H1 (cell line): Measurements from ENCODE around the gene ARHGAP6. TPM values are rescaled to one million over a fixed set of nuclear protein-coding genes. Genes with fewer than 3 reads are reported as not detected.

ENCODE experiments used
- GTF2F1 ChIP-seq: IDR thresholded peaks from 2 replicates; pipeline ENCODE4 v1.6.1; 2012; ENCODE audit warnings: low read depth, low read length, improper control_type of control experiment, borderline replicate concordance
- POLR2A ChIP-seq, 2 experiments: IDR thresholded peaks; 1 replicate in 1 of 2; 2 replicates in 1 of 2; pipeline ENCODE4 v1.6.1; 2011; ENCODE audit warnings: low read depth in 2 of 2, low read length in 2 of 2, mild to moderate bottlenecking in 2 of 2; ENCODE audit errors: control extremely low read depth in 1 of 2
- POLR2AphosphoS5 ChIP-seq: IDR thresholded peaks from 2 replicates; pipeline ENCODE4 v1.6.1; 2011; ENCODE audit warnings: low read depth, low read length
- RAD21 ChIP-seq, 2 experiments: IDR thresholded peaks in 1 of 2; conservative IDR thresholded peaks in 1 of 2; 2 replicates each; pipeline ENCODE4 v1.6.1; 2011; ENCODE audit warnings: low read depth in 2 of 2, low read length in 2 of 2, improper control_type of control experiment in 1 of 2, inconsistent platforms in 1 of 2, mild to moderate bottlenecking in 1 of 2, moderate library complexity in 1 of 2
- RNF2 ChIP-seq: fragments of 200-900, 300-1000 bp; sonication (generic); IDR thresholded peaks from 2 replicates; pipeline ENCODE4 v1.7.1; 2016; ENCODE audit warnings: borderline replicate concordance, low read depth, mild to moderate bottlenecking, antibody characterized with exemption, low read length; ENCODE audit not compliant: poor library complexity, severe bottlenecking; ENCODE audit errors: missing control alignments
- SIN3A ChIP-seq, 2 experiments: IDR thresholded peaks in 1 of 2; conservative IDR thresholded peaks in 1 of 2; 2 replicates each; pipeline ENCODE4 v1.6.1; 2011 to 2012; ENCODE audit warnings: low read length in 2 of 2, improper control_type of control experiment in 1 of 2, low read depth in 1 of 2, mild to moderate bottlenecking in 1 of 2
- SIRT6 ChIP-seq: IDR thresholded peaks from one replicate; pipeline ENCODE4 v1.7.1; 2012; ENCODE audit warnings: low read length, inconsistent platforms
- TEAD4 ChIP-seq: IDR thresholded peaks from 2 replicates; pipeline ENCODE4 v1.6.1; 2012; ENCODE audit warnings: low read depth, low read length, inconsistent platforms, mixed read lengths
- YY1 ChIP-seq: IDR thresholded peaks from 2 replicates; pipeline ENCODE4 v1.6.1; 2011; ENCODE audit warnings: low read depth, mild to moderate bottlenecking, low read length
- polyA plus RNA-seq, 7 experiments: library from polyadenylated mRNA; depleted of rRNA in 3 of 7; stranded (reverse) in 5 of 7; unstranded in 2 of 7; fragments of >200 nt in 5 of 7; fragments of 200-250 nt in 2 of 7; gene quantifications; 1 replicate in 5 of 7; 2 replicates in 1 of 7; 4 replicates in 1 of 7; pipeline versions ENCODE4 v1.2.1 to v1.2.3, GENCODE V29; 2011 to 2013; ENCODE audit warnings: missing spikeins in 2 of 7, mixed read lengths in 2 of 7
- total RNA-seq: library from RNA; stranded (reverse); fragmentation: NEBNext Ultra II Directional; extraction: Animal tissue kit (Norgen Biotek cat#: 25700); gene quantifications from 2 replicates; pipeline ENCODE4 v1.2.1, GENCODE V29; 2021
- TF ChIP-seq, protein P1 (sequence below): fragments of 300-600 bp; sonication (generic); IDR thresholded peaks from 2 replicates; pipeline ENCODE4 v1.7.1; 2012; ENCODE audit warnings: low read length, moderate library complexity, mild to moderate bottlenecking, inconsistent platforms; ENCODE audit not compliant: insufficient replicate concordance

The ARHGAP6 gene
- total and polyA plus RNA-seq, 2 of the 8 experiments (the other 6 are each of a cell fraction or from before 2014, with no cell fraction given), result 0.35 to 0.82 TPM

DNA sequence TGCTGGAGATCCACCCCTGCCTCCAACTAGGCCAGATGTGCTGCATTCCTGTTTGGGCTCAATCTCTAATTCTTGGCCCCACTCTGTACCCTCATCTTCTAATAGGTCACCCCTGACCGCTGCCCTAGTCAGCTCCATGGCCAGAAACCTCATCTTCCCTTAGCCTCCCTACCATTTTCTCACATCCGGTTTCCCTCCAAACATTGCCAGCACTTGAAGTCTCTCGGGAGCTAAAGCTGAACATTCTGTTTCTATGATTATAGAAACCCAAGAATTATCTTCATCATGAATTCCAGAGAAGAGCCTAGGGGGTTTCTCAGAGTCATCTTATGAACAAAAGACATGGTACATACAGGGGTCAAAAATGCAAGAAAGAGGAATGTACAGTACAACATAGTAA is 192.8 kb downstream of the ARHGAP6 start (continued):
- TF ChIP-seq RAD21 (IDR thresholded peaks at IDR 0.05 in 1 of 2, conservative IDR thresholded peaks at IDR 0.05 in 1 of 2; ENCODE audit: low read depth in 2 of 2, low read length in 2 of 2) (no peak), POLR2AphosphoS5 (no peak), YY1 (no peak), SIRT6 (no peak), TEAD4 (no peak), RNF2 (no peak), GTF2F1 (no peak), POLR2A (IDR thresholded peaks at IDR 0.05; ENCODE audit: control extremely low read depth in 1 of 2, low read depth in 2 of 2, low read length in 2 of 2) (no peak), SIN3A (conservative IDR thresholded peaks at IDR 0.05 in 1 of 2, IDR thresholded peaks at IDR 0.05 in 1 of 2; ENCODE audit: low read depth in 1 of 2, low read length in 2 of 2) (no peak)
- TF ChIP-seq, protein P1, sequence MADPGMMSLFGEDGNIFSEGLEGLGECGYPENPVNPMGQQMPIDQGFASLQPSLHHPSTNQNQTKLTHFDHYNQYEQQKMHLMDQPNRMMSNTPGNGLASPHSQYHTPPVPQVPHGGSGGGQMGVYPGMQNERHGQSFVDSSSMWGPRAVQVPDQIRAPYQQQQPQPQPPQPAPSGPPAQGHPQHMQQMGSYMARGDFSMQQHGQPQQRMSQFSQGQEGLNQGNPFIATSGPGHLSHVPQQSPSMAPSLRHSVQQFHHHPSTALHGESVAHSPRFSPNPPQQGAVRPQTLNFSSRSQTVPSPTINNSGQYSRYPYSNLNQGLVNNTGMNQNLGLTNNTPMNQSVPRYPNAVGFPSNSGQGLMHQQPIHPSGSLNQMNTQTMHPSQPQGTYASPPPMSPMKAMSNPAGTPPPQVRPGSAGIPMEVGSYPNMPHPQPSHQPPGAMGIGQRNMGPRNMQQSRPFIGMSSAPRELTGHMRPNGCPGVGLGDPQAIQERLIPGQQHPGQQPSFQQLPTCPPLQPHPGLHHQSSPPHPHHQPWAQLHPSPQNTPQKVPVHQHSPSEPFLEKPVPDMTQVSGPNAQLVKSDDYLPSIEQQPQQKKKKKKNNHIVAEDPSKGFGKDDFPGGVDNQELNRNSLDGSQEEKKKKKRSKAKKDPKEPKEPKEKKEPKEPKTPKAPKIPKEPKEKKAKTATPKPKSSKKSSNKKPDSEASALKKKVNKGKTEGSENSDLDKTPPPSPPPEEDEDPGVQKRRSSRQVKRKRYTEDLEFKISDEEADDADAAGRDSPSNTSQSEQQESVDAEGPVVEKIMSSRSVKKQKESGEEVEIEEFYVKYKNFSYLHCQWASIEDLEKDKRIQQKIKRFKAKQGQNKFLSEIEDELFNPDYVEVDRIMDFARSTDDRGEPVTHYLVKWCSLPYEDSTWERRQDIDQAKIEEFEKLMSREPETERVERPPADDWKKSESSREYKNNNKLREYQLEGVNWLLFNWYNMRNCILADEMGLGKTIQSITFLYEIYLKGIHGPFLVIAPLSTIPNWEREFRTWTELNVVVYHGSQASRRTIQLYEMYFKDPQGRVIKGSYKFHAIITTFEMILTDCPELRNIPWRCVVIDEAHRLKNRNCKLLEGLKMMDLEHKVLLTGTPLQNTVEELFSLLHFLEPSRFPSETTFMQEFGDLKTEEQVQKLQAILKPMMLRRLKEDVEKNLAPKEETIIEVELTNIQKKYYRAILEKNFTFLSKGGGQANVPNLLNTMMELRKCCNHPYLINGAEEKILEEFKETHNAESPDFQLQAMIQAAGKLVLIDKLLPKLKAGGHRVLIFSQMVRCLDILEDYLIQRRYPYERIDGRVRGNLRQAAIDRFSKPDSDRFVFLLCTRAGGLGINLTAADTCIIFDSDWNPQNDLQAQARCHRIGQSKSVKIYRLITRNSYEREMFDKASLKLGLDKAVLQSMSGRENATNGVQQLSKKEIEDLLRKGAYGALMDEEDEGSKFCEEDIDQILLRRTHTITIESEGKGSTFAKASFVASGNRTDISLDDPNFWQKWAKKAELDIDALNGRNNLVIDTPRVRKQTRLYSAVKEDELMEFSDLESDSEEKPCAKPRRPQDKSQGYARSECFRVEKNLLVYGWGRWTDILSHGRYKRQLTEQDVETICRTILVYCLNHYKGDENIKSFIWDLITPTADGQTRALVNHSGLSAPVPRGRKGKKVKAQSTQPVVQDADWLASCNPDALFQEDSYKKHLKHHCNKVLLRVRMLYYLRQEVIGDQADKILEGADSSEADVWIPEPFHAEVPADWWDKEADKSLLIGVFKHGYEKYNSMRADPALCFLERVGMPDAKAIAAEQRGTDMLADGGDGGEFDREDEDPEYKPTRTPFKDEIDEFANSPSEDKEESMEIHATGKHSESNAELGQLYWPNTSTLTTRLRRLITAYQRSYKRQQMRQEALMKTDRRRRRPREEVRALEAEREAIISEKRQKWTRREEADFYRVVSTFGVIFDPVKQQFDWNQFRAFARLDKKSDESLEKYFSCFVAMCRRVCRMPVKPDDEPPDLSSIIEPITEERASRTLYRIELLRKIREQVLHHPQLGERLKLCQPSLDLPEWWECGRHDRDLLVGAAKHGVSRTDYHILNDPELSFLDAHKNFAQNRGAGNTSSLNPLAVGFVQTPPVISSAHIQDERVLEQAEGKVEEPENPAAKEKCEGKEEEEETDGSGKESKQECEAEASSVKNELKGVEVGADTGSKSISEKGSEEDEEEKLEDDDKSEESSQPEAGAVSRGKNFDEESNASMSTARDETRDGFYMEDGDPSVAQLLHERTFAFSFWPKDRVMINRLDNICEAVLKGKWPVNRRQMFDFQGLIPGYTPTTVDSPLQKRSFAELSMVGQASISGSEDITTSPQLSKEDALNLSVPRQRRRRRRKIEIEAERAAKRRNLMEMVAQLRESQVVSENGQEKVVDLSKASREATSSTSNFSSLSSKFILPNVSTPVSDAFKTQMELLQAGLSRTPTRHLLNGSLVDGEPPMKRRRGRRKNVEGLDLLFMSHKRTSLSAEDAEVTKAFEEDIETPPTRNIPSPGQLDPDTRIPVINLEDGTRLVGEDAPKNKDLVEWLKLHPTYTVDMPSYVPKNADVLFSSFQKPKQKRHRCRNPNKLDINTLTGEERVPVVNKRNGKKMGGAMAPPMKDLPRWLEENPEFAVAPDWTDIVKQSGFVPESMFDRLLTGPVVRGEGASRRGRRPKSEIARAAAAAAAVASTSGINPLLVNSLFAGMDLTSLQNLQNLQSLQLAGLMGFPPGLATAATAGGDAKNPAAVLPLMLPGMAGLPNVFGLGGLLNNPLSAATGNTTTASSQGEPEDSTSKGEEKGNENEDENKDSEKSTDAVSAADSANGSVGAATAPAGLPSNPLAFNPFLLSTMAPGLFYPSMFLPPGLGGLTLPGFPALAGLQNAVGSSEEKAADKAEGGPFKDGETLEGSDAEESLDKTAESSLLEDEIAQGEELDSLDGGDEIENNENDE, result no peak
- TF ChIP-seq, all 59 proteins: peak for 0
